SHP77 treated with DMSO at 0.1 percent for 48 hours (cell line): Measurements from ENCODE around the gene KCNQ1.

Experiments used
- DNase-seq: peaks from one replicate; lab custom pipeline; 2025; lab: John Stamatoyannopoulos, UW

The KCNQ1 gene

DNA sequence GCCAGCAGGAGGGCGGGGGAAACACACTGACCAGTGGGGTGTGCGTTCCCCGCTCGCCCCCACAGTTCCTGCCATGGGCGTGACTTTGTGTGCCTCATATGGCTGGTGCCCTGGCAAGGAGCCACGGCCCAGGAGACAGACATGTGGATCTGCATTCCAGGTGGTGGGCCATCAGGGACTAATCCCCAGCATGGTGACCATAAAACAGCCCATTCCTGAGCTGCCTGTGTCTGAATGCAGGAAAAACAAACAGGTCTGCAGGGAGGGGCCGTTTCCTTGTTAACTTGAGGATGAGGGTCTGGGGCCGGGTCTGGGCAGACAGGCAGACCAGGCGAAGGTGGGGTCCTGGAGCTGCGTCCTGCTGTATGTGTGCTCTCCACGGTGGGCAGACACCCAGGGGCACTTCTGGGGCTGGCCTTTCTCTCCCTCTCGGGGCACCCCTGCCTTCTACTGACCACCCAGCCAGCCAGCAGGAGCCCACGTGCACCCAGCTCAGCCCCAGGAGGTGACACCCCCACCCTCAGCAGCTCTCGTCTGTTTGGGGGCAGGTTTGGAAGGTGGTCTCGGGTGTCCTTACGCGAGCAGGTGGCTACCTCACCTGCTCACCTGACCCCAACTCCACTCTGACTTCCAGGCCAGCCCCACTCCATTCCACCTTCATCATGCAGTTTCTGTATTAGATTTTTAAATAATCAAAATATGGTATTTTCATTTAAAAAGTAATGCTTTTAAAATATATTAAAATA lies 134.7 kb downstream of the KCNQ1 start:
- DNase-seq: no peak

DNA sequence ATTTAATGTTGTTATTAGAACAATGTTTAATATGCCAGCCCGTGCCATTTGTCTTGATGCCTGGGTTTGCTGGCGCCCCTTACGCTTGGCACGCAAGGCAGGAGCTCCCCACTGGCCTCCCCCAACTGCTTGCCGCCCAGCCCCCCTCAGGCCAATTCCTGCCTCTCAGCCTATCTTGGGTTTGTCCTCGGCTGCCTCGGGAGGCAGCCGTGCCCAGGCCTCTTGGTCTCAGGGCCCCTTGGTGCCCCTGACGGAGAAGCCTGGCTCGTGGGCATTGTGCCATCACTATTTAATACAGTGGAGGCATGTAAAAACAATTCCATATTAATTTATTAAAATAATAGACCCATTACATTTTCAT lies 135.2 kb downstream of the KCNQ1 start:
- no peak for DNase-seq

DNA sequence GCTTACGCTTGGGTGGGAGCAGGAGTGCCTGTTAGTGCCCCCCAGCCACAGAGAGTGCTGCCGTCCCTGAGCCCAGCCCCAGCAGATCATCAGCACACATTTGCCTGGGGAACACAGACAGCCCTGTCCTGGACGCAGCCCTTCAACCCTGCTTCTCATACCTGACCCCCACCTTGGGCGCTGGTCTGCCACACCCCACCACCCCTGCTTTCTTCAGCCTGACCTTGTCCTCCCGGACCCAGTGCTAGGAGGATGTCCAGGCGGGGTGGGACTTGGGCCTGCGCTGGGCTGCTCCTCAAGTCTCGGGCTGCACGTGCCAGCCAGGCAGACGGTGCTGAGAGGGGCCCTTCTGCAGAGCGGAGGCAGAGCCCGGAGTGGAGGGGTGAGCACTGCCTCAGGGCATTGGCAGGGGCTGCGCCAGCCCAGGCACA lies 135.8 kb downstream of the KCNQ1 start:
- DNase-seq: no peak

DNA sequence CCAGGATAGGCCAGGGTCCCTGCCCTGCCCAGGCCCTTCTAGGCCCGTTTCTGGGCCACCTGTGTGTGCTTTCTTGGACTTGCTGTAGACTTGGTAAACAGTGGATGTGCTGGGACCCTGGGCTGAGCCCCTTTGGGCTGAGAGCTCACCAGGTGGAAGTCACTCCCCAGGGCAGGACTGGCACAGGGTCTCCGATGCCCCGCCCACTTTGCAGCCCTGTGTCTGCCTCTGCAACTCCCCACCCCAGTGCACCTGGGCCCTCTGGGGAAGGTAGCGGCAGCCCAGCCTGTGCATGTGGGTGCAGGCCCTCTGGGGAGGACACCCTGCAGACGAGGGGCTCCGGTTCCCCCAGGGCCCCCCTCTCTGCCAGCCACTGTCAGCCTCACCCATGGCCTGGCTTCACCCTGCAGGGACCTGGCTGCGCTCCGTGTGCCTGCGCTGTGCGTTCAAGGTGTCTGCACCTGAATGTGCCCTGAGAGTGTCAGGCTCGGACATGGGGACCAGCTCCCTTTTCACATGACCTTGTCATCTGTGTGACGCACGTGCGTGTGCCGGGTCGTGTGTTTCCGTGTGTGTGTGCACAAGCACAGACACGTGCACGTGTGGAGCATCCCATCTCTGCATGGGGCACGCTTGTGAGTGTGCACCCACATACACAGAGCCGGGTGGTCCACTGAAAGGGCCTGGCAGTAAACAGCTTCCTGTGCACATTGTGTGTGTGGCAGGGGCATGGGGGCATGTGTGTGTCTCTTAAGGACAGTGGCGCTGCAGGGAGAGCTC lies 136.5 kb downstream of the KCNQ1 start:
- no peak for DNase-seq

DNA sequence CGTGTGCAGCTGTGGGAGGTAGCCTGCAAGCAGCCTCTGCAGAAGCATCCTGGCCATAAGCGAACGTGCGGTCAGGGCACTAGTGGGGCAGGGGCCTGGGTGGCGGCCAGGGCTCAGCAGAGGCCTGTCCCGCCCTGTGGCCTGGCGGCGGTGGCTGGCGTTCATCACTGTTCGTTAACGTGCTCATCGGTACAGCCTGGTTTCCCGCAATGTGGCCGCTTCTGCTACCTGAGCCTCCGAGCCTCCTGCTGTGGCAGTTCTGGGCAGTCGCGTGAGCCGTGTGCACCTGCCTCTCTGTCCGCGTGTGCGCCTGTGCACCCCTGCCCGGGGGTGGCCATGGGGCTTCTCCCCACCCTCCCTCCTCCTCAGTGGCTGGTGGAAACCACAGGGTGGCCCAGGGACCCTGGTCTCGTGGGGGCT lies 137.1 kb downstream of the KCNQ1 start:
- DNase-seq: no peak

DNA sequence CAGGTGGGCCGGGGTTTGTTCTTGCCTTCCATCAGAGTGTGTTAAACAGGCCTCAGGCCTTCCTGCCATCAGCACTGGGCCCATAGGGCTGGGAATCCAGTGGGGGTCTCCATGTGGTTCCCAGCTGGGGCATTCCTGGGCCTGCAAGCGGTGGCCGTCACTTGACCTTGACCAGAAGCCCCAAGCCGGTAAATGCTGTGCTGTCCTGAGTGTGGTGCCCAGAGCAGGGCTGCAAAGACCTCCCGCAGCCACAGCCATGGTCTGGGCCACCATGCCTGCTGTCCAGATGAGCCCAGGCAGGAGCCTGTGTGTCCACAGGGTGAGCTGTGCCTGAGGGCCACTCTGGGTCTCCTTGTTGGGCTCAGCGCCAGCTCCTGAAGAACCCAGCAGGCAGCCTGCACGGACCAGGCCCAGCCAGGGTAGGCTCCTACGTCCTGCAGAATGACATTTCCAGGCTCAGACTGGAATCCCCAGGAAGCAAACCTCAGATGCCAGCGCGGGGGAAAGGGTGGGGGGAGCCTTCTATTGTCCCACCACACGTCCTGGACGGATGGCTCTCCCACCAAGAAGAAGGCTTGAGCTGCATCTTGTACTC lies 137.6 kb downstream of the KCNQ1 start:
- DNase-seq: no peak

DNA sequence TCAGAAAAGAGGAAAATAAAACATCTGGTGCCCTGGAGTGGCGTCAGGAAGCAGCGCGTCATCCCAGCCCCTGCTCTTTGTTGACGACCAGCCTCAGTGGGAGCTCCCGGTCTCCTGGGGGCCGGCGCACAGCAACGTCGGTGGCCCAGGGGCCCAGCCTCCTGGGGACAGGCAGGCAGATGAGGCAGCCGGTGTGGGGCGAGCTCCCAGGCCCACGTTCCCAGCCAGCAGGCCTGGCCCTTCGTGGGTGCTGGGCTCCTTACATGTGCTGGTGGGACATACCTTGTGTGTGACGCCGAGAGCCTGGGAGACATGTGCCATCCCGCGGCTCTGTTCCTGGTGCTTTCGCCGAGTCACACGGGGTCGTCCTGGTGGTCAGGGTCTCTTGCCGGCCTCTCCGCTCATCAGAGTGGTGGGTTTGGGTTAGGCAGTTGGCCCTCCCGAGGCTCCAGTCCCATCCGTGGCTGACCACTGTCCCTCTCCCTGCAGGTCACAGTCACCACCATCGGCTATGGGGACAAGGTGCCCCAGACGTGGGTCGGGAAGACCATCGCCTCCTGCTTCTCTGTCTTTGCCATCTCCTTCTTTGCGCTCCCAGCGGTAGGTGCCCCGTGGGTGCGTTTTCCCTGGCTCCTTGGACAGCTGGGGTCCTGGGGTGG lies 138.3 kb downstream of the KCNQ1 start:
- no peak for DNase-seq

DNA sequence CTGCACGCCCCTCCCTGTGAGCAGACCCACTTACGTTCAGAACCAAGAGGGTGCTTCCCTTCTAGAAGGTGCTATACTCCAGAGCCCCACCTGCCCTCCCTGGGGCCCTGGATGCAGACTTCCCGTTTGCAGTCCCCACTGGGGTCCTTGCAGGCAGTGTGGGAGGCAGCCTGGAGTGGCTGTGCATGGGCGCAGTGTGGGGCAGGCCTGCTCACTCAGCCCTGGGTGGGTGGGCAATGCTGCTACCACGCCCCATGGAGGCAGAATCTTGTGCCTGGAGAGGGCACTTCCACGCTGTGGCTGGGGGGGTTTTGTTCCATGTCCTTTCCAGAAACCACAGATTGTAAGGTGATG lies 138.8 kb downstream of the KCNQ1 start:
- no peak for DNase-seq

DNA sequence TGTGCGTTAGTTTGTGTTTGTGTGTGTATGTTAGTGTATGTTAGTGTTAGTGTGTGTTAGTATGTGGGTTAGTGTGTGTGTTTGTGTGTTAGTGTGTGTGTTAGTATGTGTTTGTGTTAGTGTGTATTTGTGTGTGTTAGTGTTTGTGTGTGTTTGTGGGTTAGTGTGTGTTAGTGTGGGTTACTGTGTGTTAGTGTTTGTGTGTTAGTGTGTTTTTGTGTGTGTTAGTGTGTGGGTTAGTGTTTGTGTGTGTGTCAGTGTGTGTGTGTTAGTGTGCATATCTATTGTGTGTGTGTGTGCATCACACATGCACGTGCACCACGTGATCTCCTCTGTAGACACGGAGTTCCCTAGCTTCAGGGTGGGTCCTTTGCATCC lies 139.6 kb downstream of the KCNQ1 start:
- DNase-seq: no peak

DNA sequence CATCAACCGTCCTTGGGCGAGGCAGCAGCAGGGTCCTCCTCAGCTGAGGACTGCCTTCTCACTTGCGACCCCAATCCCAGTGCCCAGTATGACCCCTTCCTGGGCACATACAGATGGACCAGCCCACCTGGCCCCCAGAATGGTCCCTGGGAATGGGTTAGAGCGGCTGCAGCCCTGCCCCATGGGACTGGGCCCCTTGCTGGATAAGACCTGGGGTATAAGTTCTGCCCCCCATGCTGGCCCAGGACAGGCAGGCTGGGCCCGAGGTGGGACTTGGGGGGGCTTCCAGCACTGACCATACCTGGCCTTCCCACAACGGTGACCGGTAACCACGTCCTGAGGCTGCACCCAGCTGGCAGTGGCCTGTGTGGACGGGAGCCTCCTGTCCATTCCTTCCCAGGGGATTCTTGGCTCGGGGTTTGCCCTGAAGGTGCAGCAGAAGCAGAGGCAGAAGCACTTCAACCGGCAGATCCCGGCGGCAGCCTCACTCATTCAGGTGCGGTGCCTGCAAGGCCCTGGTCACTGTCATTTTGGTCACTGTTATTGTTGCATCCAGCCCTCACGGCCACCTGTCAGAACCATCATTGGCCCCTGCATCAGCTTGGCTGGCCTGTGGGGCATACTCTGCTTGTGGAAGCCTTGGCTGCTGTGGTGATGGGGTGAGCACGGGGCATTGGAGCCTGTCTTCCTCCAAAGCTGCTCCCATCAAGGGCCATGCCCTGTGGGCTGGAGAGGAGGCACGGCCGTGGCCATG lies 140.2 kb downstream of the KCNQ1 start:
- DNase-seq: no peak

DNA sequence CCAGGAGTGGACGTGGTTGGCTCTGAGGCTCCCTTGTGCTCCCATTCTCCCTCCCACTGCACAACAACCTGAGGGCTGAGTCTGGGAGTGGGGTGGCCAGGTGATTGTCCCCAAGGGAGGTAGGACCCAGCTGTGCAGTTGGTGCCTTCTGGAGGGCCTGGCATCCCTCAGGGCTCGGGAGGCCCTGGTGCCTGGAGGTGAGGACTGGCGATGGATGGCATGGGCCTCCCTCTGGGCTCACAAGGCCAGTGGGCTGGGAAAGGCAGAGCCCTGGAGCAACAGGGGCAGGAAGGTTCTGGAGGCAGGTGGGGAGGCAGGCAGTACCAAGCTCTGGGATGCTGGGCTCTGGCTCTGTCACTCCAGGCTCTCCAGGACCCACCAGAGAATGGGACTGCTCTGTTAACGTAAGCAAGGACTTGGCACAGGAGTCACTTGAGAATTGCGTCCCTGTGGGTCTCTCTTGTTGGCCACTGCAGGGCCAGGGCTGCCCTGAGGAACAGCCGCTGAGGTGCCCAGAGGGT lies 140.8 kb downstream of the KCNQ1 start:
- DNase-seq: no peak

DNA sequence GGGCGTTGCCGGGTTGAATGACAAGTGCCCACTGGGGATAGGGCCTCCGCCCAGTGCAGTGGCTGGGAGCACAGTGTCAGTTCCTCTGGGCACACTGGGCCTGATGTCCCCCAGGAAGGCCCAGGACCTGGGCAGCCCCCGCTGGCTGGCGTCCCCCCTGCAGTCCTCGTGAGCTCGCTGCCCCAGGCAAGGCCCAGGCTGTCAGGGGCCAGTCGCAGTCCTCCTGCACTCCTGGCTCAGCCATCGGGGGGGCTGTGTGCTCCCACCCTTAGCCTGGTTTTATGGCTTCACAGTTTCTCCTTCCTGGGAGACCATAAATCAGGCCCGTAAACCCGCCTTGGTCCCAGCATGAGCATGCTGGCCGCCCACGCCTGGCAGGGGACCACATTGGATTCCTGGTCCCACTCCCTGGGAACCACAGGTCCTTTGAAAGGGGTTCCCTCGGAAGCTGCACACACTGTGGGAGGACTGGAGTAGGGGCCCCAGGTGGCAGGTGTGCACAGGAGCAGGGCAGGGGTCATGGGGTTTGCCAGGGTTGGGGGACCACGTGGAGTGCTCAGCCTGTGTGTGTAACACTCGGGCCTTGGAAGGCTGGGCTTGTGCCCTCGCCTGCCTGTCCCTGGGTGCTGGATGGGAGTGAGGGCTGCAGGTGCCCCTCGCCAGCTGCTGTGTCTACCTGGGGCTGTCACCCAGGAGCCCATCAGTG lies 141.4 kb downstream of the KCNQ1 start:
- no peak for DNase-seq

DNA sequence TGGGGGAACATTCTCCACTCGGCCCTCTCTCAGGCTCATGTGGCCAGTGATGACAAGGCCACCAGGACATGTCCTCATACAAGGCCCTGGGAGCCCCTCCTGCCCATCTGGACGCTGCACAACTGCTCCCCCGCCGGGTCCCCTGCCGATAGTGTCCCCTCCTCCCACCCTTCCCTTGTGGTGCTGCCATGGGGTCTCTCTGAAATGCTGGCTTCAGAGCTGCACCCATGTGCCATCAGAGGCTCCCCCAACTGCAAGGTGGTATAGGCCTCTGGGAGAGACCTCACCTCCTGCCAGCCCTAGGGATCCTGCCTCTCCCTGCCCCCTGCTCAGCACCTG lies 142.0 kb downstream of the KCNQ1 start:
- no peak for DNase-seq

DNA sequence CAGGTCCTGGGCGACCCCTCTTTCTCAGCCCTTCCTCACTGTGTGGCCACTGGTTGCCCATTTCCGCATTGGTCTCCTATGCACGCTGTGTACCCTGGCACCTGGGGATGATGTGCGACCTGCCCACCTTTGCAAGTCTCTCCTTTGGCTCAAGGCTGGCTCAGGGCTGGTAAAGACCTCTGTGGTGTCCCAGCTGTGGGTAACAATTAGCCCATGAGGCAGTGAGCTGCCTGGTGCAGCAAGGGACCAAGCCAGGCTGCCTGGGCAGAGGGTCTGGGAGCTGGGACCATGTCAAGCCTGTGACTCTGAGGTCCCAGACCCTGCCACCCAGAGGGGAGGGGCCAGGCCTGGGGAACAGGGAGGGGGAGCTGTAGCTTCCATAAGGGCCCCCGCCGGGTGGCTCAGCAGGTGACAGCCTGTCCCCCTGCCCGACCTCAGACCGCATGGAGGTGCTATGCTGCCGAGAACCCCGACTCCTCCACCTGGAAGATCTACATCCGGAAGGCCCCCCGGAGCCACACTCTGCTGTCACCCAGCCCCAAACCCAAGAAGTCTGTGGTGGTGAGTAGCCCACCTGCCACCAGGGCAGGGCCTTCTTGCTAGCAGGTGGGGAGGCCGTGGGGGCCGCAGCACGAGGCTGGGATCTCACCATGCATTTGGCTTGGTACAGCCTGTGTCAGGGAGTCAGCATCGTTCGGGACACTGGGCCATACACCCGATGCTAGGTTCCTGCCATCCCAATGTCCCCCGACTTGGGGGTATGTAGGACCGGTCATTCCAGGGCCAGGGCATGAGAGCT lies 142.5 kb downstream of the KCNQ1 start:
- DNase-seq: no peak

DNA sequence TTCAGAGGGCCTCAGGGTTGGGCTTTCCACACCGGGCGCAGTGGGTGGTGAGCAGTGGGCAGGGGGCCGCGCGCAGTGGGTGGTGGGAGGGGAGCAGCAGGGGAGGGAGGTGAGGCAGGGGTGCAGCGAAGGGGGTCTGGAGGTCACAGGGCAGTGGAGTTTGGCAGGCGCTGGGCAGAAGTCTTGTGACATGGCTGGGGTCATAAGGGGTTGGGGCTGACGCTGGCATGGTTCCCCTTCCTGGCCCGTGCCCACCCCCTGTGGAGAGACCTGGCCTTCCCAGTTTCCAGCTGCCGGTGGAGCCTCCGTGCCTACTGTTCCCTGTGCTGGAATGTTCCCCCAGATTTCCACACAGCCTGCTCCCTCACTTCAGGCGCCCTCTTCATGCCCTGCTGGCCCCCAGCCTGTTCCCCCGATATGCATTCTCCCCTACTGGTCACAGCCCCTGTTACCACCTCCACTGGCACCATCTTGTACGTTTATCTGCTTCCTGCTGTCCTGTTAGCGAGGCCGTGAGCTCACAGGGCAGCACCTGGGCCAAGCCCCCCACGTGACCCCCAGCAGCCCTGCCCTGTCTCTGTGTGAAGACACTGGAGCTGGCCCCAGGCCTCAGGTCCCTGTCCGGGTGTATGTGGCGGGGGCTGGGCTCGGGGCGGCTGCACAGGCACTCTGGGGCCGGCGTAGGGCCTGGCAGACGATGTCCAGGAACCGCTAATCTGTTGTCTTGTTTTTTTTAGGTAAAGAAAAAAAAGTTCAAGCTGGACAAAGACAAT lies 143.4 kb downstream of the KCNQ1 start:
- DNase-seq: no peak

DNA sequence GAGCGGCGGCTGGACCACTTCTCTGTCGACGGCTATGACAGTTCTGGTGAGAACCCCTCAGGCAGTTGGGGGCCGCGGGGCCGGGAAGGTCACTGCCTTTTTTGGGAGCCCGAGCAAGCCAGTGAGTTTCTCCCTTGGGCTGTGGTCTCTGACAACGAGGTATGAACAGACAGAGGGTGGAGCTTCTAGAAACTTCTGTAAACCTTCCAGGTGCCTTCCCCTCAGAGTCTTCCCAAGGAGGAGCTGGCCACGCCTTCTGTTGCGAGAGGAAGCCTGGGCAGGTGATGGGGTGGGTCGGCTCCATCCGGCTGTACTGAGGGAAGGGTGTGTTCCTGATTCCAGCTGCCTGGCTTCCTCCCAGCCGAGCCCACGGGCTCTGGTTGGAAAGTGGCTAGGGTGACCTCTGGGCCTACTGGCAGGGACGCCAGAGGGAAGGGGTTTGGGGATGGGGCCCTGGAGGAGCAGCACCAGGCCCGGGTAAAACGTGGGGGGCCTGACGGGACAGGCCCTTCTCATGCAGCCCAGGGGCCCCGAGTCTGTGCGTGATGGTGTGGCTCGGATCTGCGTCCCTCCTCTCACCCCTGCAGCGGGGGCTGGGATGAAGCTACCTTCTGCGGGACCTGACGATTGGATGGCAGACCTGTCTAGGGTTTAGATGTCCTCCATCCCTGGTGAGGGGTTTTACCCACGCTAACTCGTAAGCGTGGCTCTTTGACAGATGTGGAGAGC lies 144.2 kb downstream of the KCNQ1 start:
- DNase-seq: no peak

DNA sequence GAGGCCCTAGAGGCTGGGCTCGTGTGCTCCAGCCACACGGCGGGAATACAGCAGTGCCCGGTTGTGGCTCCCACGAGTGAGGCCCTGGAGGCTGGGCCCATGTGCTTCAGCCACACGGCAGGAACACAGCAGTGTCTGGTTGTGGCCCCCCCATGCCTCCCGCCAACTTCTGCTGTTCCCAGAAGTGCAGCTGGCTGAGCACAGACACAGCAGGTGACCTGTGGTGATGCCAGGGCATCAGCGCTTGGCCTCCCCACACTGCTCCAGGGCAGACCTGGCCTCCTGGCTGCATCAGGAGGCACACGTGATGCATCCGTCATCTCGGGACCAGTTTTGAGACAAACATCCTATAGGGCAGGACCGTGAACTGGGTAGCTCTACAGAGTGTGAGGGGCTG lies 144.7 kb downstream of the KCNQ1 start:
- DNase-seq: no peak

DNA sequence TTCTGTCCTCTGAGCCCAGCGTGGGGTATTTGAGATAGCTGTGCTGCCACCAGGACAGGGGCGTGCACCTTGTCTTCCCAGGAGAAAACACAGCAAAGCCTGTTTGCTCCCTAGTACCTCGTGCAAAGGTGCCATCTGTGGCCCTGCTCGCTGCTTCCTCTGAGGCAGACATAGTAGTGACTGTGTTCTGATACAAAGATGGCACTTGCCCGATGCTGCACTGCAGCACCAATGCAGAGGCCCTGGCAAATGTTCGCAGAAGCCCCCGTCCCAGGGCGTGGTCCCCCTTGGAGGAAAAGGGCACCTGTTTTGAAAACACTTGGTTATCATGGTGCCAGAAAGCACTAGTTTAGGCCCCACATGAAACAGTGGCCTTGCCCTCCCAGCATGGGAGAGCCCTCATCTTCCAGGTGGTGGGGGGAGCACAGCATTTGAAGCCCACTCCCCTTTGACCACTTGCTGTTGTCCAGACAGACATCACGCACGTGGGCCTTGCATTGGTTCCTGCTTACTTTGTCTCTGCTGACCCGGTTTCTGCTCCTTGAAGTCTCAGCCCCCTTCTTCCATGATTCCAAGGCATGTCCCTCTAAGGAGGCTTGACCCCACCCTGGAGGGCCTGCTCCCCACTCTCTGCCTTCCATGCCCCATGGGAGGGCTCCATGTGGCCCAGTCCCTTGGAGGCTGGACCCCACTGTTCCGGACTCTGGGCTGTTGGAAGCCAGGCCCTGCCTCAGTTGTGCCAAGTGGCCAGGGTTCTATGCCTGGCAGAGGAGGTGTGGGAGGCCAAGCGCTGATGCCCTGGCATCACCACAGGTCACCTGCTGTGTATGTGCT lies 145.5 kb downstream of the KCNQ1 start:
- DNase-seq: no peak
